A549 (cell line): ENCODE results near the gene ECM1. TPM values are rescaled to one million over a fixed set of nuclear protein-coding genes. Genes with fewer than 3 reads are reported as not detected.

Source experiments
- ATAC-seq, 2 experiments: fragments of 200-7000 bp in 1 of 2; fragments of >200 bp in 1 of 2; cut with Nextera tagmentation in 1 of 2; cut with Tn5 transposase in 1 of 2; 3 replicates each; pipeline versions ENCODE4 v1.8.0 to v1.9.1; 2018 to 2020; ENCODE audit warnings: mild to moderate bottlenecking in 1 of 2, moderate library complexity in 1 of 2
- CTCF ChIA-PET: fragments of 300-600 bp; sonication (Branson Sonifier 250); formaldehyde crosslinking; extraction: SDS; loops from one replicate; lab custom pipeline; 2021; ENCODE audit warnings: antibody characterized with exemption, inconsistent platforms; lab: Yijun Ruan, JAX
- POLR2A ChIA-PET: fragments of 350-600 bp; formaldehyde crosslinking; extraction: SDS; loops from one replicate; lab custom pipeline; 2021; ENCODE audit warnings: antibody characterized with exemption, inconsistent platforms; lab: Yijun Ruan, JAX
- DNase-seq, 2 experiments: peaks; one replicate each; pipeline versions ENCODE4 v3.0.0 to v3.0.0-alpha.2; 2011 to 2016; ENCODE audit warnings: low read depth in 1 of 2, low spot score in 1 of 2
- FAIRE-seq: peaks from 2 replicates; lab custom pipeline; 2011; peaks lifted over from hg19 to GRCh38; lab: Jason Lieb, UNC
- H3K27ac ChIP-seq, 2 experiments: fragments of >200 bp; sonication (Bioruptor Twin); formaldehyde crosslinking; 3 replicates each; pipeline ENCODE4 v1.5.1; 2016 to 2017
- H3K4me1 ChIP-seq: fragments of >200 bp; sonication (Bioruptor Twin); formaldehyde crosslinking; 3 replicates; pipeline ENCODE4 v1.6.1; 2016
- H3K4me2 ChIP-seq: fragments of >200 bp; sonication (Bioruptor Twin); formaldehyde crosslinking; 3 replicates; pipeline ENCODE4 v1.6.1; 2016
- H3K4me3 ChIP-seq: fragments of >200 bp; sonication (Bioruptor Twin); formaldehyde crosslinking; 3 replicates; pipeline ENCODE4 v1.5.1; 2016
- H3K9me3 ChIP-seq: fragments of >200 bp; sonication (Bioruptor Twin); formaldehyde crosslinking; 3 replicates; pipeline ENCODE4 v1.6.1; 2016
- CBX2 ChIP-seq: fragments of 200-600 bp; sonication (generic); IDR thresholded peaks from 2 replicates; pipeline ENCODE4 v1.6.1; 2016; ENCODE audit warnings: low read depth, mild to moderate bottlenecking, borderline replicate concordance
- CHD2 ChIP-seq: fragments of 150-350 bp; IDR thresholded peaks from 2 replicates; pipeline ENCODE4 v1.6.1; 2014; ENCODE audit warnings: low read length; ENCODE audit not compliant: partially characterized antibody
- ESRRA ChIP-seq: fragments of 150-350 bp; IDR thresholded peaks from 2 replicates; pipeline ENCODE4 v1.6.1; 2014; ENCODE audit warnings: mild to moderate bottlenecking, low read length, borderline replicate concordance
- GATA3 ChIP-seq: IDR thresholded peaks from 2 replicates; pipeline ENCODE4 v1.6.1; 2012; ENCODE audit warnings: borderline replicate concordance
- HOXB5 ChIP-seq: fragments of 250-450 bp; sonication (Bioruptor Pico); IDR thresholded peaks from 2 replicates; pipeline ENCODE4 v1.5.0; 2020; ENCODE audit warnings: mild to moderate bottlenecking, moderate library complexity
- KDM5A ChIP-seq: fragments of 200-600 bp; sonication (generic); IDR thresholded peaks from 2 replicates; pipeline ENCODE4 v1.6.1; 2016; ENCODE audit warnings: antibody characterized with exemption, mild to moderate bottlenecking
- MYC ChIP-seq: IDR thresholded peaks from 2 replicates; pipeline ENCODE4 v1.6.1; 2012; ENCODE audit warnings: mild to moderate bottlenecking, inconsistent platforms, low read length, improper control_type of control experiment, borderline replicate concordance
- NPAS2 ChIP-seq: fragments of 250-450 bp; sonication (Bioruptor Pico); IDR thresholded peaks from 2 replicates; pipeline ENCODE4 v1.8.0; 2022; ENCODE audit warnings: mild to moderate bottlenecking, moderate library complexity, borderline replicate concordance
- NR3C1 ChIP-seq: fragments of >200 bp; sonication (Bioruptor Twin); formaldehyde crosslinking; IDR thresholded peaks from 3 replicates; pipeline ENCODE4 v1.6.1; 2017
- POLR2AphosphoS2 ChIP-seq: conservative IDR thresholded peaks from 2 replicates; pipeline ENCODE4 v1.6.1; 2012; ENCODE audit warnings: low read length, improper control_type of control experiment, inconsistent platforms
- RAD21 ChIP-seq, 2 experiments: fragments of >200 bp in 1 of 2; sonication (Bioruptor Twin) in 1 of 2; formaldehyde crosslinking in 1 of 2; IDR thresholded peaks in 1 of 2; conservative IDR thresholded peaks in 1 of 2; 2 replicates in 1 of 2; 3 replicates in 1 of 2; pipeline ENCODE4 v1.6.1; 2012 to 2018; ENCODE audit warnings: inconsistent platforms in 1 of 2
- RNF2 ChIP-seq: fragments of 200-600 bp; sonication (generic); IDR thresholded peaks from 2 replicates; pipeline ENCODE4 v1.6.1; 2016; ENCODE audit warnings: low read depth, mild to moderate bottlenecking, antibody characterized with exemption, moderate library complexity, borderline replicate concordance
- SMC3 ChIP-seq: fragments of >200 bp; sonication (Bioruptor Twin); formaldehyde crosslinking; IDR thresholded peaks from 3 replicates; pipeline ENCODE4 v1.6.1; 2018; ENCODE audit warnings: inconsistent platforms
- SREBF2 ChIP-seq: fragments of 450-650 bp; IDR thresholded peaks from 2 replicates; pipeline ENCODE4 v1.6.1; 2014; ENCODE audit warnings: mild to moderate bottlenecking, moderate library complexity
- ZFP36 ChIP-seq: fragments of 450-650 bp; IDR thresholded peaks from 2 replicates; pipeline ENCODE4 v1.6.1; 2014; ENCODE audit warnings: borderline replicate concordance; ENCODE audit not compliant: partially characterized antibody
- ZNF302 ChIP-seq: fragments of 250-450 bp; sonication (Bioruptor Pico); IDR thresholded peaks from 2 replicates; pipeline ENCODE4 v1.9.0; 2021; ENCODE audit warnings: inconsistent platforms, mild to moderate bottlenecking, moderate library complexity
- WGBS: methylation state at CpG from one replicate; pipeline ENCODE4 v1.1.6; 2017; ENCODE audit errors: missing lambda C conversion rate; 5-methylcytosine and 5-hydroxymethylcytosine counted together
- polyA plus RNA-seq, 4 experiments: library from polyadenylated mRNA; depleted of rRNA in 3 of 4; stranded (reverse); fragments of >200 nt; fragmentation: RNase III in 1 of 4; extraction: RNeasy Plus Mini Kit Qiagen cat#74134 plus additional on column Dnase treatment in 1 of 4; gene quantifications; 2 replicates in 3 of 4; 3 replicates in 1 of 4; pipeline ENCODE4 v1.2.3, GENCODE V29; 2011 to 2017
- TF ChIP-seq, protein P1 (sequence below): IDR thresholded peaks from 2 replicates; pipeline ENCODE4 v1.6.1; 2012
- TF ChIP-seq, protein P2 (sequence below): IDR thresholded peaks from 2 replicates; pipeline ENCODE4 v1.6.1; 2012; ENCODE audit warnings: low read depth, borderline replicate concordance
- TF ChIP-seq, protein P3 (sequence below): IDR thresholded peaks from 2 replicates; pipeline ENCODE4 v1.6.1; 2012
- TF ChIP-seq, protein P4 (sequence below): fragments of 200-600 bp; sonication (generic); IDR thresholded peaks from 2 replicates; pipeline ENCODE4 v1.6.1; 2016; ENCODE audit warnings: antibody characterized with exemption, mild to moderate bottlenecking, moderate library complexity

Gene ECM1
- polyA plus RNA-seq, 2 of the 4 experiments (the other 2 are of a cell fraction): 0.88 to 1.0 TPM

DNA sequence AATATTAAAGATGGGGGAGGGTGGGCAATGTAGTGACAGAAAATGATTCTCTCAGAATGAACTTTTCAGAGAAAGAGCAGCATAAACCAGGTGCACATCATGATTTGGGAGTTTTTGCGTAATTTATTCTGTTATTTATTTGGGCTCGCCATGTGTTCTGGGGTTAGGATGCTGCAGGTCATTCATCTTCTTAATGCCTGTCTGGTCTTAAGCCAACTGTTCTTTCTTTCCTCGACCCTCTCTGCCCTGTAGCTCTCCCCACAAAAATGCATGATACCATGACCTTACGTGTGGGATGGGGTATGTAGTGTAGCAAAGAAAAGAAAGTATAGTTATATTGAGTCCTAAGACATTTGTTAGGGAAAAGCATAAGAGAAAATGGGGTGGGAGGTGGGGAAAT is 33.0 kb upstream of the ECM1 start:
- WGBS: 55% methylated on average over 4 of the region's 4 CpGs
- H3K4me2 ChIP-seq: no peak overlapping the region
- no peaks in the 10 kb centered on the region for H3K9me3 ChIP-seq
- ATAC-seq: no peak
- DNase-seq: no peak
- ChIA-PET POLR2A (interaction anchor here (0.6 kb wide), 1 partner anchor 79 kb away, joined by 6 read pairs; no protein-coding TSS in a partner anchor), CTCF (interaction anchor here (0.6 to 1.0 kb wide), 2 partner anchors 27 to 51 kb away, joined by 3 to 4 read pairs; no protein-coding TSS in a partner anchor)
- no peak overlapping the region for H3K27ac ChIP-seq
- FAIRE-seq: no peak
- H3K4me1 ChIP-seq: peaks cover 13% of the 10 kb centered on the region; the same call in 2 of the 3 replicates
- no peak overlapping the region for H3K4me3 ChIP-seq
- TF ChIP-seq HOXB5 (CRISPR knock-in tag) (no peak), CBX2 (no peak), KDM5A (no peak)
- TF ChIP-seq, protein P1, sequence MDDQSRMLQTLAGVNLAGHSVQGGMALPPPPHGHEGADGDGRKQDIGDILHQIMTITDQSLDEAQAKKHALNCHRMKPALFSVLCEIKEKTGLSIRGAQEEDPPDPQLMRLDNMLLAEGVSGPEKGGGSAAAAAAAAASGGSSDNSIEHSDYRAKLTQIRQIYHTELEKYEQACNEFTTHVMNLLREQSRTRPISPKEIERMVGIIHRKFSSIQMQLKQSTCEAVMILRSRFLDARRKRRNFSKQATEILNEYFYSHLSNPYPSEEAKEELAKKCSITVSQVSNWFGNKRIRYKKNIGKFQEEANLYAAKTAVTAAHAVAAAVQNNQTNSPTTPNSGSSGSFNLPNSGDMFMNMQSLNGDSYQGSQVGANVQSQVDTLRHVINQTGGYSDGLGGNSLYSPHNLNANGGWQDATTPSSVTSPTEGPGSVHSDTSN: no peak
- TF ChIP-seq, protein P2, sequence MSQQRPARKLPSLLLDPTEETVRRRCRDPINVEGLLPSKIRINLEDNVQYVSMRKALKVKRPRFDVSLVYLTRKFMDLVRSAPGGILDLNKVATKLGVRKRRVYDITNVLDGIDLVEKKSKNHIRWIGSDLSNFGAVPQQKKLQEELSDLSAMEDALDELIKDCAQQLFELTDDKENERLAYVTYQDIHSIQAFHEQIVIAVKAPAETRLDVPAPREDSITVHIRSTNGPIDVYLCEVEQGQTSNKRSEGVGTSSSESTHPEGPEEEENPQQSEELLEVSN: no peak

DNA sequence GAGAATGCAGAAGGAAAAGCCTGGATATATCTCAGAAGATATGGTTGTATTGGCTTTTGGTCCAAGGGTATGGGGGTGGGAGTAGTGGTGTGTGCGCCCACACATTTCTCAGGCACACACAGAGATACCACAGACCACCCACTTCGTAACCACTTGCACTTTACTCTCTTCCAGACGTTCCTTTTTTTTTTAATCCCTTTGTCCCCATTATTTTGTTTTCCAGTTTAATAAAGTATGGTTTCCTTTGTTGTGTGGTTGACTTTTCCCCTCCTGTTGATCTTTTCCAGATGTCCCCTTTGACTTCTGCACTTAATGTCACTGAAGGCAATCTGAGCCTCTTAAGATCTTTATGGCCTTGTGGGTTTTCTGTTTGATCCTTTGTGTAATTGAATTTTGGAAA is 31.2 kb upstream of the ECM1 start:
- ATAC-seq (no peak), FAIRE-seq (no peak), DNase-seq (no peak)
- Histone ChIP-seq H3K27ac (no peak overlapping the region), H3K4me3 (no peak overlapping the region), H3K4me1 (peaks cover 13% of the 10 kb centered on the region; the same call in 2 of the 3 replicates), H3K9me3 (no peaks in the 10 kb centered on the region), H3K4me2 (no peak overlapping the region)
- ChIA-PET POLR2A (no interaction called here), CTCF (interaction anchor here (1.7 kb wide), 1 partner anchor 84 kb away, joined by 4 read pairs; no protein-coding TSS in a partner anchor)
- no peak for TF ChIP-seq SMC3
- TF ChIP-seq CHD2: no peak
- TF ChIP-seq, protein P3, sequence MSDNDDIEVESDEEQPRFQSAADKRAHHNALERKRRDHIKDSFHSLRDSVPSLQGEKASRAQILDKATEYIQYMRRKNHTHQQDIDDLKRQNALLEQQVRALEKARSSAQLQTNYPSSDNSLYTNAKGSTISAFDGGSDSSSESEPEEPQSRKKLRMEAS: no peak
- no peak for TF ChIP-seq ZNF302 (CRISPR knock-in tag)
- TF ChIP-seq POLR2AphosphoS2: no peak
- 85% methylated on average over 3 of the region's 3 CpGs for WGBS

DNA sequence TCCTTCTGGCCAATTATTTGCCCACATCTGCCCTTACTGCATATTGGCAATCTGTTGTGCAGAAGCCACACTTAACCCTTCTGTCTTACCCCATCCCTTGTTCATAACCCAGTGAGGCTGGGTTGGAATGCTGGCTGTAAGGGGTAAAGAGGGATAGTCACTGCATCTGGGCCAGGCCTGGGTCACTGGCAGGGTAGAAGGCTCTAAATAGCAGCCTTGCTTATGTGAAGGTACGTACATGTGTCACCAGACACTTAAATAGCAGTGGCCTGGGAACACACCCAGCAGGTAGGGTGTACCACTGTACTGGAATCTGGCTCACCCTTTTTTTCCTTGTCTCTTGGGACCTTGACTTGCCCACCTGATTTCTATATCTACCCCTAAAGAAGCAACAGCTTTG is 30.6 kb upstream of the ECM1 start:
- TF ChIP-seq MYC (no peak), NPAS2 (CRISPR knock-in tag) (no peak), ZFP36 (no peak), RNF2 (no peak), SREBF2 (no peak), NR3C1 (no peak), ESRRA (no peak)
- Histone ChIP-seq H3K27ac (no peak overlapping the region), H3K9me3 (no peaks in the 10 kb centered on the region), H3K4me3 (no peak overlapping the region), H3K4me2 (no peak overlapping the region), H3K4me1 (peaks cover 13% of the 10 kb centered on the region; the same call in 2 of the 3 replicates)
- DNase-seq (no peak), ATAC-seq (peak; percentile 30 to 56; a peak in 4 of 6 replicates), FAIRE-seq (no peak)
- ChIA-PET POLR2A (no interaction called here), CTCF (interaction anchor here (0.6 kb wide), 1 partner anchor 55 kb away, joined by 3 read pairs; no protein-coding TSS in a partner anchor)
- whole genome bisulfite sequencing: 80% methylated on average over 1 of the region's 1 CpG

DNA sequence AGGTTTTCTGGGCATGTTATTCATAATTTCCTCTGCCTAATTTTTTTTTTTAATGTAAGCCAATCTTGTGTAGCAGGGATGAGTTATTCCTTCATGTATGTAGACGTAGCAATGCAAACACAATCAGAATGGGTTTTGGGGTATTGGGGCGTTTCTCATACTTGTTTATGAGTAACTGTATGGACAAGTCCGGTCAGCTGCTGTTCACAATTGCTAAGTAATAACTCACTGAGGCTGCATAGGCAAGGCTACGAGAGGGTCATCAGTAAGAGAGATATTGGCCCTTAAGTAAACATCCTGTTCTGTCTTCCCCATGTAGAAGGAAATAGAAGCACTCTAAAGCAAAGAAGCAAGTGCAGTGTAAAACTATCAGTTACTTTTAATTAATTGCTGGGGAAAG is 30.2 kb upstream of the ECM1 start:
- FAIRE-seq: no peak
- peak; percentile 65 for ATAC-seq
- no peak overlapping the region for H3K4me3 ChIP-seq
- 0 out of 3 replicates have a peak overlapping the region, but pooled peaks have one; percentile 4 for H3K4me2 ChIP-seq
- H3K4me1 ChIP-seq: peaks cover 13% of the 10 kb centered on the region; the same call in 2 of the 3 replicates
- ChIA-PET POLR2A (no interaction called here), CTCF (interaction anchor here (0.6 kb wide), 1 partner anchor 55 kb away, joined by 3 read pairs; no protein-coding TSS in a partner anchor)
- 27% methylated on average over 4 of the region's 4 CpGs for WGBS
- H3K27ac ChIP-seq: no peak overlapping the region
- DNase-seq: peak in 1 of 2 experiments; percentile 47
- TF ChIP-seq RAD21 (conservative IDR thresholded peaks at IDR 0.05 in 1 of 2, IDR thresholded peaks at IDR 0.05 in 1 of 2) (0 out of 5 replicates have a peak, but pooled peaks of 1 of the 2 experiments have one; percentile 6), GATA3 (no peak)
- TF ChIP-seq, protein P4, sequence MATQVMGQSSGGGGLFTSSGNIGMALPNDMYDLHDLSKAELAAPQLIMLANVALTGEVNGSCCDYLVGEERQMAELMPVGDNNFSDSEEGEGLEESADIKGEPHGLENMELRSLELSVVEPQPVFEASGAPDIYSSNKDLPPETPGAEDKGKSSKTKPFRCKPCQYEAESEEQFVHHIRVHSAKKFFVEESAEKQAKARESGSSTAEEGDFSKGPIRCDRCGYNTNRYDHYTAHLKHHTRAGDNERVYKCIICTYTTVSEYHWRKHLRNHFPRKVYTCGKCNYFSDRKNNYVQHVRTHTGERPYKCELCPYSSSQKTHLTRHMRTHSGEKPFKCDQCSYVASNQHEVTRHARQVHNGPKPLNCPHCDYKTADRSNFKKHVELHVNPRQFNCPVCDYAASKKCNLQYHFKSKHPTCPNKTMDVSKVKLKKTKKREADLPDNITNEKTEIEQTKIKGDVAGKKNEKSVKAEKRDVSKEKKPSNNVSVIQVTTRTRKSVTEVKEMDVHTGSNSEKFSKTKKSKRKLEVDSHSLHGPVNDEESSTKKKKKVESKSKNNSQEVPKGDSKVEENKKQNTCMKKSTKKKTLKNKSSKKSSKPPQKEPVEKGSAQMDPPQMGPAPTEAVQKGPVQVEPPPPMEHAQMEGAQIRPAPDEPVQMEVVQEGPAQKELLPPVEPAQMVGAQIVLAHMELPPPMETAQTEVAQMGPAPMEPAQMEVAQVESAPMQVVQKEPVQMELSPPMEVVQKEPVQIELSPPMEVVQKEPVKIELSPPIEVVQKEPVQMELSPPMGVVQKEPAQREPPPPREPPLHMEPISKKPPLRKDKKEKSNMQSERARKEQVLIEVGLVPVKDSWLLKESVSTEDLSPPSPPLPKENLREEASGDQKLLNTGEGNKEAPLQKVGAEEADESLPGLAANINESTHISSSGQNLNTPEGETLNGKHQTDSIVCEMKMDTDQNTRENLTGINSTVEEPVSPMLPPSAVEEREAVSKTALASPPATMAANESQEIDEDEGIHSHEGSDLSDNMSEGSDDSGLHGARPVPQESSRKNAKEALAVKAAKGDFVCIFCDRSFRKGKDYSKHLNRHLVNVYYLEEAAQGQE: no peak
- H3K9me3 ChIP-seq: no peaks in the 10 kb centered on the region
